Measurements from ENCODE around the gene SYNPO2.

Gene SYNPO2

GRCh38 chr4:118939169-118939783 lies 50.6 kb downstream of the SYNPO2 start:
- TF ChIP-seq CTCF (IDR thresholded peaks at IDR 0.05; ENCODE audit: low read depth, low read length) (no peak), MYC (IDR thresholded peaks at IDR 0.05; ENCODE audit: low read depth, low read length) (no peak), MAX (IDR thresholded peaks at IDR 0.05; ENCODE audit: low read depth, low read length) (no peak), POLR2A (IDR thresholded peaks at IDR 0.05; ENCODE audit: extremely low read depth, insufficient read length) (no peak)
- no peak overlapping the region for H3K4me3 ChIP-seq (ENCODE audit: low read depth, low read length)
- DNase-seq (ENCODE audit: low read depth) = peak; percentile 35

GRCh38 chr4:118941149-118941548 lies 52.5 kb downstream of the SYNPO2 start:
- TF ChIP-seq MAX (IDR thresholded peaks at IDR 0.05; ENCODE audit: low read depth, low read length) = no peak
- no peak for TF ChIP-seq MYC (IDR thresholded peaks at IDR 0.05; ENCODE audit: low read depth, low read length)
- TF ChIP-seq POLR2A (IDR thresholded peaks at IDR 0.05; ENCODE audit: extremely low read depth, insufficient read length) = no peak
- TF ChIP-seq CTCF (IDR thresholded peaks at IDR 0.05; ENCODE audit: low read depth, low read length) = no peak
- H3K4me3 ChIP-seq (ENCODE audit: low read depth, low read length) = peak overlapping the region; percentile 62
- peak; percentile 56 for DNase-seq (ENCODE audit: low read depth)

GRCh38 chr4:118941799-118942198 lies 53.1 kb downstream of the SYNPO2 start:
- peak overlapping the region; percentile 62 for H3K4me3 ChIP-seq (ENCODE audit: low read depth, low read length)
- TF ChIP-seq MAX (IDR thresholded peaks at IDR 0.05; ENCODE audit: low read depth, low read length) (no peak), POLR2A (IDR thresholded peaks at IDR 0.05; ENCODE audit: extremely low read depth, insufficient read length) (no peak), MYC (IDR thresholded peaks at IDR 0.05; ENCODE audit: low read depth, low read length) (no peak), CTCF (IDR thresholded peaks at IDR 0.05; ENCODE audit: low read depth, low read length) (no peak)
- DNase-seq (ENCODE audit: low read depth) = peak; percentile 86

GRCh38 chr4:118942465-118942864 lies 53.8 kb downstream of the SYNPO2 start:
- DNase-seq (ENCODE audit: low read depth) = peak; percentile 98

GRCh38 chr4:118947095-118947494 lies 58.4 kb downstream of the SYNPO2 start:
- TF ChIP-seq MYC (IDR thresholded peaks at IDR 0.05; ENCODE audit: low read depth, low read length) (no peak), POLR2A (IDR thresholded peaks at IDR 0.05; ENCODE audit: extremely low read depth, insufficient read length) (no peak), MAX (IDR thresholded peaks at IDR 0.05; ENCODE audit: low read depth, low read length) (no peak), CTCF (IDR thresholded peaks at IDR 0.05; ENCODE audit: low read depth, low read length) (no peak)
- peak; percentile 75 for DNase-seq (ENCODE audit: low read depth)
- peak overlapping the region; percentile 12 for H3K4me3 ChIP-seq (ENCODE audit: low read depth, low read length)

More at GRCh38 chr4:118942465-118942864, 53.8 kb downstream of the SYNPO2 start:
- peak overlapping the region; percentile 62 for H3K4me3 ChIP-seq (ENCODE audit: low read depth, low read length)
- no peak for TF ChIP-seq MAX (IDR thresholded peaks at IDR 0.05; ENCODE audit: low read depth, low read length)
- TF ChIP-seq CTCF (IDR thresholded peaks at IDR 0.05; ENCODE audit: low read depth, low read length) = no peak
- no peak for TF ChIP-seq POLR2A (IDR thresholded peaks at IDR 0.05; ENCODE audit: extremely low read depth, insufficient read length)
- TF ChIP-seq MYC (IDR thresholded peaks at IDR 0.05; ENCODE audit: low read depth, low read length) = no peak

All from NB4 (cell line).